SU-DHL-6 (cell line): Measurements from ENCODE around the gene VWA2.

Source experiments
- H2AFZ ChIP-seq: fragments of 200-600 bp; sonication (generic); 2 replicates; pipeline ENCODE4 v1.6.1; 2014; ENCODE audit warnings: low read depth, mild to moderate bottlenecking, moderate library complexity, mixed read lengths, antibody characterized with exemption, low read length; ENCODE audit not compliant: severe bottlenecking
- H3F3A ChIP-seq: fragments of 200-600 bp; shearing (Covaris generic); 2 replicates; pipeline ENCODE4 v1.6.0; 2016; ENCODE audit warnings: antibody characterized with exemption, mild to moderate bottlenecking; ENCODE audit not compliant: insufficient read depth
- H3K27ac ChIP-seq: fragments of 200-600 bp; sonication (generic); 2 replicates; pipeline ENCODE4 v1.5.1; 2016; ENCODE audit warnings: low read depth, mild to moderate bottlenecking, low read length, moderate library complexity, mixed read lengths
- H3K27me3 ChIP-seq: fragments of 200-600 bp; sonication (generic), shearing (Covaris generic); 2 replicates; pipeline ENCODE4 v1.6.0; 2014; ENCODE audit warnings: mild to moderate bottlenecking, low read length
- H3K36me3 ChIP-seq: fragments of 200-600 bp; sonication (generic); 2 replicates; pipeline ENCODE4 v1.6.1; 2014; ENCODE audit warnings: mild to moderate bottlenecking, low read length, mixed read lengths
- H3K4me2 ChIP-seq: fragments of 300-600, 200-600 bp; shearing (Covaris generic), sonication (generic); 2 replicates; pipeline ENCODE4 v1.6.0; 2014; ENCODE audit warnings: low read length, low read depth, mild to moderate bottlenecking; ENCODE audit not compliant: poor library complexity, severe bottlenecking
- H3K4me3 ChIP-seq: fragments of 200-600 bp; sonication (generic); 2 replicates; pipeline ENCODE4 v1.5.1; 2014; ENCODE audit warnings: antibody characterized with exemption, low read length, mild to moderate bottlenecking, mixed read lengths; ENCODE audit not compliant: insufficient read depth, poor library complexity, severe bottlenecking
- H3K79me2 ChIP-seq: fragments of 200-600 bp; sonication (generic); 2 replicates; pipeline ENCODE4 v1.6.1; 2014; ENCODE audit warnings: mild to moderate bottlenecking, low read length, moderate library complexity; ENCODE audit not compliant: insufficient read depth
- H3K9ac ChIP-seq: fragments of 200-600 bp; sonication (generic); 2 replicates; pipeline ENCODE4 v1.7.0; 2014; ENCODE audit warnings: mild to moderate bottlenecking, low read length
- H3K9me2 ChIP-seq: fragments of 200-600 bp; sonication (generic); replicated peaks from 2 replicates; pipeline ENCODE4 v1.6.1; 2014; ENCODE audit warnings: low read length; ENCODE audit not compliant: insufficient read depth
- H3K9me3 ChIP-seq: fragments of 200-600 bp; sonication (generic); 2 replicates; pipeline ENCODE4 v1.6.1; 2014; ENCODE audit warnings: low read length, mixed read lengths; ENCODE audit not compliant: insufficient read depth
- H4K20me1 ChIP-seq: fragments of 200-600 bp; sonication (generic); 2 replicates; pipeline ENCODE4 v1.6.1; 2014; ENCODE audit warnings: low read depth, mild to moderate bottlenecking, antibody characterized with exemption, low read length, moderate library complexity, mixed read lengths
- EZH2phosphoT487 ChIP-seq: fragments of 200-600 bp; sonication (generic), shearing (Covaris generic); conservative IDR thresholded peaks from 2 replicates; pipeline ENCODE4 v1.6.1; 2018; ENCODE audit warnings: mild to moderate bottlenecking, antibody characterized with exemption, low read length, moderate library complexity, mixed read lengths
- TF ChIP-seq, protein P1 (sequence below): fragments of 200-600 bp; sonication (generic); IDR thresholded peaks from one replicate; pipeline ENCODE4 v1.5.1; 2017; ENCODE audit warnings: antibody characterized with exemption, mild to moderate bottlenecking, low read length, moderate library complexity; ENCODE audit not compliant: insufficient read depth, poor library complexity, severe bottlenecking

The VWA2 gene

GRCh38 chr10:114245121-114245791 is 6.2 kb downstream of the VWA2 start:
- no peaks in the 10 kb centered on the region for H3K9me2 ChIP-seq
- H3K79me2 ChIP-seq = no peaks in the 10 kb centered on the region
- TF ChIP-seq EZH2phosphoT487 = no peak
- TF ChIP-seq, protein P1, sequence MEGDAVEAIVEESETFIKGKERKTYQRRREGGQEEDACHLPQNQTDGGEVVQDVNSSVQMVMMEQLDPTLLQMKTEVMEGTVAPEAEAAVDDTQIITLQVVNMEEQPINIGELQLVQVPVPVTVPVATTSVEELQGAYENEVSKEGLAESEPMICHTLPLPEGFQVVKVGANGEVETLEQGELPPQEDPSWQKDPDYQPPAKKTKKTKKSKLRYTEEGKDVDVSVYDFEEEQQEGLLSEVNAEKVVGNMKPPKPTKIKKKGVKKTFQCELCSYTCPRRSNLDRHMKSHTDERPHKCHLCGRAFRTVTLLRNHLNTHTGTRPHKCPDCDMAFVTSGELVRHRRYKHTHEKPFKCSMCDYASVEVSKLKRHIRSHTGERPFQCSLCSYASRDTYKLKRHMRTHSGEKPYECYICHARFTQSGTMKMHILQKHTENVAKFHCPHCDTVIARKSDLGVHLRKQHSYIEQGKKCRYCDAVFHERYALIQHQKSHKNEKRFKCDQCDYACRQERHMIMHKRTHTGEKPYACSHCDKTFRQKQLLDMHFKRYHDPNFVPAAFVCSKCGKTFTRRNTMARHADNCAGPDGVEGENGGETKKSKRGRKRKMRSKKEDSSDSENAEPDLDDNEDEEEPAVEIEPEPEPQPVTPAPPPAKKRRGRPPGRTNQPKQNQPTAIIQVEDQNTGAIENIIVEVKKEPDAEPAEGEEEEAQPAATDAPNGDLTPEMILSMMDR = no peak
- H3F3A ChIP-seq = no peaks in the 10 kb centered on the region
- no peak overlapping the region for H2AFZ ChIP-seq
- no peak overlapping the region for H3K4me3 ChIP-seq
- H3K27me3 ChIP-seq = no peaks in the 10 kb centered on the region
- H3K9ac ChIP-seq = no peak overlapping the region
- no peaks in the 10 kb centered on the region for H3K36me3 ChIP-seq
- H3K4me2 ChIP-seq = no peak overlapping the region
- H3K27ac ChIP-seq = no peak overlapping the region
- no peaks in the 10 kb centered on the region for H3K9me3 ChIP-seq
- no peaks in the 10 kb centered on the region for H4K20me1 ChIP-seq

DNA sequence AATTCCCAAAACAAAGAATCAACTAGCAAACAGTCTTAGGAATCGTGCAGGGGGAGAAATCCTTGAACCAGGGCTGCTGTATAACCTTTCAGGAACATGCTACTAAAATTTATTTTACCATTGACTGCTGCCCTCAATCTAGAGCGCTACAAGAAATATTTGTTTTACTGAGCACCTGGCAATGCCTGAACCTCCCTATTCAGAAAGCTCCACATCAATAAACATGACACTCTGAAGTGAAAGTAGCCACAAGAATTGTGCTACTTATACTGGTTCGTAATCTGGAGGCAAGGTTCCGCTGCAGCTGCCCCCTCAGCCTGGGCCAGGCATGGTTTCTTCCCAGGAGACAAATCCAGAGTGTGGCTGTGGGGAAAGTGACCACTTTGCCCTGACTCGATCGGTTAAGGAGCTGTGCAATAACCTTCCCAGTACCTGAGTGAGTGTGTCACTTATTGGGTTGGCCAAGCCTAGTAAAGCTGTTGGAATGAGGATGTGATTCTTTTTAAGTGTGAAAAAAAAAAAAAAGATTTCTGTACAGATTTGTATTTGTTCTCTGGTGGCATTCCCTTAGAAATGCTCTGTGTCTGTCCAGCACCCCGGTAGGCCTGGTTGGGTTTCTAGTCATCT is 7.7 kb downstream of the VWA2 start:
- no peaks in the 10 kb centered on the region for H3K79me2 ChIP-seq
- H3F3A ChIP-seq = no peaks in the 10 kb centered on the region
- no peaks in the 10 kb centered on the region for H3K9me3 ChIP-seq
- TF ChIP-seq EZH2phosphoT487 = no peak
- TF ChIP-seq, protein P1 = no peak
- no peak overlapping the region for H3K27ac ChIP-seq
- H2AFZ ChIP-seq = no peak overlapping the region
- no peaks in the 10 kb centered on the region for H3K9me2 ChIP-seq
- no peak overlapping the region for H3K4me2 ChIP-seq
- H3K36me3 ChIP-seq = no peaks in the 10 kb centered on the region
- H3K4me3 ChIP-seq = no peak overlapping the region
- H4K20me1 ChIP-seq = no peaks in the 10 kb centered on the region
- H3K9ac ChIP-seq = no peak overlapping the region
- H3K27me3 ChIP-seq = no peaks in the 10 kb centered on the region

- Histone ChIP-seq H3K9me3 (no peaks in the 10 kb centered on the region), H4K20me1 (no peaks in the 10 kb centered on the region), H3K4me2 (no peak overlapping the region), H3K36me3 (no peaks in the 10 kb centered on the region), H3K79me2 (no peaks in the 10 kb centered on the region), H3K9me2 (no peaks in the 10 kb centered on the region), H3K9ac (no peak overlapping the region), H3K27ac (no peak overlapping the region), H3K4me3 (no peak overlapping the region), H3F3A (no peaks in the 10 kb centered on the region), H3K27me3 (no peaks in the 10 kb centered on the region), H2AFZ (no peak overlapping the region)
- no peak for TF ChIP-seq EZH2phosphoT487
- TF ChIP-seq, protein P1 = no peak
These were observed 11.2 kb downstream of the VWA2 start for GRCh38 chr10:114250236-114250635.
